ENCODE data around the gene MYT1.

DNA sequence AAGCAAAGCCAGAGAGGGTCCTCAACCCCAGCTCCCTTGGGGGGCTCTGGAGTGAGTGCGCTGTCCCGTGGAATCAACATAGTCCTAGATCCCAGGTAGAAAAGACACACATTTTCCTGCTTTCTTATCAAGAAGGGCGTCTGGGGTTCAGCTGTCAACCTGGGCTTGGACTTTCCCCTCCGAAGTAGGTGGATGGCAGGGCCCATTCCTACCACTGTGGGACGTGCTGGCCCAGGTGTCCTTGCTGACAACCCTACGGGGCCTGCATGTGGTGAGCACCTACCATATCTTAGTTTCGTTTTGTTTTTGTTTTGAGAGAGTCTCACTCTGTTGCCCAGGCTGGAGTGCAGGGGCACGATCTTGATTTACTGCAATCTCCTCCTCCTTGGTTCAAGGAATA lies 42.4 kb downstream of the MYT1 start:
- no peak for TF ChIP-seq TEAD4 (CRISPR knock-in tag; IDR thresholded peaks at IDR 0.05)
- TF ChIP-seq MXD4 (CRISPR knock-in tag; IDR thresholded peaks at IDR 0.05; ENCODE audit: borderline replicate concordance): no peak
- no peak for TF ChIP-seq NR2C2 (CRISPR knock-in tag; IDR thresholded peaks at IDR 0.05)
- TF ChIP-seq, protein P1, sequence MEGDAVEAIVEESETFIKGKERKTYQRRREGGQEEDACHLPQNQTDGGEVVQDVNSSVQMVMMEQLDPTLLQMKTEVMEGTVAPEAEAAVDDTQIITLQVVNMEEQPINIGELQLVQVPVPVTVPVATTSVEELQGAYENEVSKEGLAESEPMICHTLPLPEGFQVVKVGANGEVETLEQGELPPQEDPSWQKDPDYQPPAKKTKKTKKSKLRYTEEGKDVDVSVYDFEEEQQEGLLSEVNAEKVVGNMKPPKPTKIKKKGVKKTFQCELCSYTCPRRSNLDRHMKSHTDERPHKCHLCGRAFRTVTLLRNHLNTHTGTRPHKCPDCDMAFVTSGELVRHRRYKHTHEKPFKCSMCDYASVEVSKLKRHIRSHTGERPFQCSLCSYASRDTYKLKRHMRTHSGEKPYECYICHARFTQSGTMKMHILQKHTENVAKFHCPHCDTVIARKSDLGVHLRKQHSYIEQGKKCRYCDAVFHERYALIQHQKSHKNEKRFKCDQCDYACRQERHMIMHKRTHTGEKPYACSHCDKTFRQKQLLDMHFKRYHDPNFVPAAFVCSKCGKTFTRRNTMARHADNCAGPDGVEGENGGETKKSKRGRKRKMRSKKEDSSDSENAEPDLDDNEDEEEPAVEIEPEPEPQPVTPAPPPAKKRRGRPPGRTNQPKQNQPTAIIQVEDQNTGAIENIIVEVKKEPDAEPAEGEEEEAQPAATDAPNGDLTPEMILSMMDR (IDR thresholded peaks at IDR 0.05): no peak
